HCT116 (cell line): Measurements from ENCODE around the gene SCGB2B2.

Experiments
- CTCF ChIP-seq, 3 experiments: fragments of 200-600 bp in 1 of 3; sonication (generic) in 1 of 3; IDR thresholded peaks in 2 of 3; conservative IDR thresholded peaks in 1 of 3; 2 replicates each; pipeline ENCODE4 v1.5.1; 2012 to 2017; ENCODE audit warnings: low read depth in 2 of 3, low read length in 2 of 3, antibody characterized with exemption in 1 of 3, borderline replicate concordance in 1 of 3, control low read depth in 1 of 3, mild to moderate bottlenecking in 1 of 3, mixed read lengths in 1 of 3, mixed run types in 1 of 3, moderate library complexity in 1 of 3; ENCODE audit not compliant: insufficient read depth in 1 of 3
- EZH2 ChIP-seq: fragments of 200-600 bp; sonication (generic); IDR thresholded peaks from 2 replicates; pipeline ENCODE4 v1.6.1; 2017; ENCODE audit warnings: antibody characterized with exemption, mixed run types
- RAD21 ChIP-seq: IDR thresholded peaks from 2 replicates; pipeline ENCODE4 v1.6.1; 2012; ENCODE audit warnings: low read depth, mild to moderate bottlenecking

- TF ChIP-seq CTCF (IDR thresholded peaks at IDR 0.05 in 2 of 3, conservative IDR thresholded peaks at IDR 0.05 in 1 of 3; ENCODE audit: borderline replicate concordance in 1 of 3, insufficient read depth in 1 of 3, low read depth in 2 of 3, low read length in 2 of 3): peak; percentile 50 to 83 (median 79)
- peak; percentile 89 for TF ChIP-seq RAD21
- no peak for TF ChIP-seq EZH2
These were observed 35.7 kb upstream of the SCGB2B2 start for GRCh38 chr19:34712395-34713261.
